HG02981 (cell line): ENCODE data around the gene TUBB2A.

Source experiments
- ATAC-seq: cut with Tn5 transposase; IDR thresholded peaks from one replicate; pipeline ENCODE4 v1.9.1; 2021; ENCODE audit warnings: mild to moderate bottlenecking, moderate library complexity; ENCODE audit not compliant: unreplicated experiment

Gene TUBB2A

GRCh38 chr6:3125815-3126214, 31.5 kb downstream of the TUBB2A start:
- no peak for ATAC-seq

- no peak for ATAC-seq
Measured at GRCh38 chr6:3124667-3125066, 32.7 kb downstream of the TUBB2A start.

DNA sequence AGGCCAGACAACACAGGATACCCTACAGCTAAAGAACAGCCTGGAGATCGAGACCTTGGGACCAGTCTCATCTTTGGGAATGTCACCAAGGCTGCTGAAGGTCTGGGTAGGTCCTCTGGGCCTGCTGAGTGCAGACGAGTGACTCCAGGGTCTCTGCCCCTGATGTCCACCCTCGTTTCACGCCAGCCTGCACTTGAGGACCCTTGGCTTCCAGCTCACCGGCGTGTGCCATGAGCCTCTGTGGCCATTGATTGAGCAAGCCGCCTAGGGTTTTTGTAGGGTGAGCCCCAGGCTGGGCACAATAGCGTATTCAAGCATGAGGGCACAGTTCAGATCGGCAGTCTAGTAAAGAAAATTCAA, 34.5 kb downstream of the TUBB2A start:
- ATAC-seq = no peak

DNA sequence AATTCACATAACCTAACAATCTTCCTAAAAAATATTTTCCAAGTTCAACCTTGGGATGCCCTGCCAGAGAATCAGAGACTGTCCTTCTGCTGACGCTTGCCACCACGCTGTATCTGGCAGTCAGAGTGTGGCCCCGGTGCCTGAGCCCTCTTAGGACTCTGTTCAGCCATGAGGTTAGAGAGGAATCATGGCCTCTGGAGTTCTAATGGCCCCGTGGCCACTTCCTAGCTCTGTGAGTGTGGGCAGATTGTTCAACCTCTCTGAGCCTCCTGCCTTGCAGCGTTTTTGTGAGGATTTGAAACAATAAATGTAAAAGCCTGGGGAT, 36.6 kb downstream of the TUBB2A start:
- ATAC-seq = no peak

- ATAC-seq = peak; percentile 27
Measured at GRCh38 chr6:3119040-3119723, 38.2 kb downstream of the TUBB2A start.

- peak; percentile 90 for ATAC-seq
Measured at GRCh38 chr6:3118353-3119039, 38.8 kb downstream of the TUBB2A start, which contains the start of gene BPHL. Gene BPHL (plus strand): TSS chr6:3118711. CDS start chr6:3118741, 30 bp downstream.

DNA sequence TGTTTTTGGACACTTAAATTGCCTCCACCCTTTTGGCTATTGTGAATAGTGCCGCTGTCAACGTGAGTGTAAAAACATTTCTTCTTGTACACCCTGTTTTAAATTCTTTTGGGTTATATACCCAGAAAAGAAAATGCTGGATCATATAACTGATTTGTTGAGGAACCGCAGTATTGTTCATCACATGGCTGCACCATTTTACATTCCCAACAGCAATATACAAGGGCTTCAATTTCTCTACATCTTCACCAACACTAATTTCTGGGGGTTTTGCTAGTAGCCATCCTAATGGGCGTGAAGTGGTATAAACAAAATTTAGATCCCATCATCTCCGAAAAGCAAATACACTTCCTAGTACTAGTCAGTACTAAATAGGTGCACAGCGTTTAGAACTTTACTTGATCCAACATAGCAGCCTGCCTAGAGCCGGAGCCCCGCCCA, 39.4 kb downstream of the TUBB2A start:
- no peak for ATAC-seq

DNA sequence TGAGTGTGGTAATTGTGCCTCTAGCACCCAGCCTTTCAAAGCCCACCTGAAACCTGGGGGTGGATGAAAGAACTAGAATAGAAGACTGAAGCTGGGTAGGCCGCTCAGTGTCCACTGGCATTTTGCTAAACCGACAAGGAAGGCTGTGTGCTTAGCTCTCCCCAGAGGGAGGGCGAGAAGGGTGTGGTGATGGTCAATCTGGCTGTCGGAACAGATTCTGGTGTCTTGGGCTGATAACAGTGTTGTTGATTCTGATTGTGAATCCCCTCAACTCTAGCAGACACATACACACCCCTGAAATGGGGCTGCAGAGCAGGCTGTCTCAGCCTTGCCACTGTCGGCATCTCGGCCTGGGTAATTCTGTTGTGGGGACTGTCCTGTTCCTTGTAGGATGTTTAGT, 43.0 kb downstream of the TUBB2A start:
- no peak for ATAC-seq

GRCh38 chr6:3109761-3110160, 47.6 kb downstream of the TUBB2A start:
- no peak for ATAC-seq

DNA sequence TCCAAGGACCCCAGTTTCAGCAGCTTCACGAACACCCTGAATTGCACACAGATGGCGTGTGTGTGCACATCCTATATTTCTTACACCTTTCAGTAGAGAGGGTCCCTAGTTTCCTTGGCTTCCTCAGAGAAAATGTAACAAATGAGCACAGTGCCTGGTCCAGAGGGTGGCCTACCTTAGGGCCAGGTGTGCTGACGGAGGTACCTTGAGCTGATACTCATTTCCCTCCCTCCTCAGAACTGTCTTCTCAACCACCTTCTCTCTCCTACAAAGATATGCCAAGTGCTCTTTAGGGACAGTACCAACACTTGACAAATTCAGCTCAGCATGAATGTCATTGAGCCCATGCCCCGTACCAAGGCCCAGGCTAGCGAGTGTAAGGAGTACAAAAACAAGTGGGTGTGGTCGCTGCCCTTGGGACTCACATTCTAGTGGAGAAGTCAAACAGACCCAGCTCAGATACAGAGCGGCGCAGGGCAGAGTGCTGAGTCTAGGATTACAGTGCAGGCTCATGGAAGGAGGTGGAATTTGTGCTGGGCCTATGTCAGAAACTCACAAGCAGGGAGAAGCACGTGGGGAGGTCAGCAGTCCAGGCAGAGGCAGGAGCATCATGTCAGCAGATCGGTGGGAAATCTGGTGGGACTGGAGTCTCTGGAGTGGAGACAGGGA, 48.5 kb downstream of the TUBB2A start:
- no peak for ATAC-seq
